SK-N-SH treated with all-trans-retinoic acid at 6 μM for 48 hours (cell line): Measurements from ENCODE around the gene BCKDHB.

Source experiments
- ARNTL ChIP-seq: fragments of 450-650 bp; formaldehyde crosslinking; IDR thresholded peaks from 2 replicates; pipeline ENCODE4 v1.5.0; 2020; ENCODE audit warnings: low read depth, mild to moderate bottlenecking, moderate library complexity, borderline replicate concordance
- OSR1 ChIP-seq: fragments of 250-450 bp; sonication (Bioruptor Pico); IDR thresholded peaks from 2 replicates; pipeline ENCODE4 v1.8.0; 2022; ENCODE audit warnings: moderate library complexity, mild to moderate bottlenecking, inconsistent platforms

DNA sequence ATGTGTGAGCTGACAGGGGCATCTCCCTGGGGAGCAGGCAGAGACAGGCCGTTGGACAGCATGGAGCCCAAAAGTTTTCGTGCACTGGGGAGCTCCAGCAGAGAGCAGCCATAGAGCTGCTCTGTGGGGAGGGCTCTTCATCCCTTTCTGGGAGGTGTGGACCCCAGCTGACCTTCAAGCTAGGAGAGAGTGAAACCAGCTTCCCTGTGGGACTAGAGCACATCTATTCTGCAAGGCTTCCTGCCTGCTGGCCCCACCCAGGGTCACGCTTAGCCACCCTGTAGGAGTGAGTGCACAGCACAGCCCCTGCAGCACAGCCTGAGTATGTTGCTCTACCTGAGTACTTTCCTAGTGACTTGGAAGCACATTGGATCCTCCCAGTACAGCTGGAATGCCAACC lies 183.3 kb downstream of the BCKDHB start:
- TF ChIP-seq ARNTL (CRISPR knock-in tag), result no peak
- TF ChIP-seq OSR1 (CRISPR knock-in tag), result no peak
